Medulla oblongata (tissue), 1 donor: ENCODE results near the gene HOXD13.

Source experiments
- DNase-seq: peaks from one replicate; pipeline ENCODE4 v3.0.0-alpha.2; 2015; ENCODE audit errors: extremely low spot score

HOXD13 gene

GRCh38 chr2:176092270-176093144 lies at the start of gene HOXD13:
TSS of gene HOXD13 (plus strand) at chr2:176092721. CDS start at chr2:176092891, 170 bp downstream.
- no peak for DNase-seq

DNA sequence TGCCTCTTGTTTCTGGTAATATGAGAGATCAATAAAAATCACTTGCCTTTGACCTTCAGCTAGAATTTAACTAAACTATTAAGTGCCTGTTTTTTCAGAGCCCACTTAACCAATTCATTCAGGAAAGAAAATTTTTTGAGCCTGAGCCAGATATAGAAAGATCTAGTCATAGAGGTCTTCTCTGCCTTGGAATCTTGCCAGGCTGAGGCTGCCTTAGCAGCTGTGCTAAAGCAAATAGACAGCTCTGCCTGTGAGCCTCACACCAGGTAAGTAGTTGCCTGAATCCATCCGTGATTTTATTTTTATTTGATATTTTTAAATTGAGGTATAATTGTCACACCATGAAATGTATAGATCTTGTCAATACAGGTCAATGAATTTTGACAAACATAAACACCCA lies 36.1 kb upstream of the HOXD13 start:
- no peak for DNase-seq

DNA sequence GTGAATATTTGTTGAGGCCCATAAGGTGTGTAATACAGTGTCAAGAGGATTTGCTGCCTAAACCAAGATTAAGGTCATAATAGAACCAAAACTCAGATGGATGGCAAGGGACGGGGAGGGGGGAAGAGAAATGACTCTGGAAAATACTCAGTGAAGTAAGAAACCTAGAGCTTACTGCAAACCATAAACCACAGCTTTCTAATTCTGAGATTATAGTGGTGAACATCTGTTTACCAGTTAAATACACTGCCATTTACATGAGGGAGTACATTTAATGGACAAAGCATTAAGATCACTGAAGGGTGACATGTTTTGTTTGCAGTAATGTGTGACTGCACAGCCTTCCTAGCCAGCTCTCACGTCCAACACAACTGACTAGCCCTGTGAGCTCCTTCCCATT lies 28.6 kb upstream of the HOXD13 start:
- DNase-seq = no peak

DNA sequence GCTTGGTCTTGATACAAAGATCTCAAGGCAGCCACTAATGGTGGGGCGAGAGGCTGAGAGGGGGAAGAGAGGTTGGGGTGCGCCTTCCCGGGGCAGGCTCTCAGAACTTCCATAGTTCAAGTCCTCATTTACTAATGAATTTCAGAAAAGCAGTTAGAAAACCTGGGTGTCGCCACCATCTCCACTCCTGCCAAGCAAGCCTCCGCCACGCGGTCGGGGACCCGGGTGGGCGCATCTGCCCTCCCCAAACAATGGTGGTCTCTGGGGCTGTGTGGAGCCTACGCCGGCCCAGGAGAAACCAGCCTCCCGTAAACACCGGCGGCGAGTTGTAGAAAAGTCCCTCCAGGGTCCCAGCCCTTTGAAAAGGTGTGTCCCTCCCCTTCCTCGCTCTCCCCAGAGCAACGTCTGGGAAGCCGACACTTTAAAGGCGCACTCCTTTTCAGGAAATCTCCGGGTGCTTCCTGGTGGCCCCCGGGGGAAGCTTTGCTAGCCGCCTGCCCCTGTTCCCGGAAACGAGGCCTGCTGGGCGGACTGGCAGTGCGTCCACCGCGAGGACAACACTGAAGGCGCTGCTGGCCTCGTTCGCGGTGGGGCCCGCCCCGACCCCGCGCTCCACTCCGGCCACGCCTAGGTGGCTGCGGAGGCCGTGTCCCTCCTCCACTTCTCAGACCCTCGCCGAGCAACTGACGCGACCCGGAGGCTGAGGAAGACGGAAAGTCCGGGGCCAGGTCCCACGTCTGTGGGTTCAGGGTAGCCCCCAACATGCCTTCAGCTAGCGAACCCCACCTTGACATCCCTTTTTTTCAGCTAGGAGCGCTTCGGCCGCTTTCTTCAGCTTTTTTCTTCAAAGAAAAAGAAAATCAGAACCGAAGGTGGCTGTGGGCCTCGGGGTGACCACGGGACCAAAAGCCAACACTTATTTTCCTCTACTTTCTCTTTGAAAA lies 25.6 kb upstream of the HOXD13 start:
- no peak for DNase-seq

DNA sequence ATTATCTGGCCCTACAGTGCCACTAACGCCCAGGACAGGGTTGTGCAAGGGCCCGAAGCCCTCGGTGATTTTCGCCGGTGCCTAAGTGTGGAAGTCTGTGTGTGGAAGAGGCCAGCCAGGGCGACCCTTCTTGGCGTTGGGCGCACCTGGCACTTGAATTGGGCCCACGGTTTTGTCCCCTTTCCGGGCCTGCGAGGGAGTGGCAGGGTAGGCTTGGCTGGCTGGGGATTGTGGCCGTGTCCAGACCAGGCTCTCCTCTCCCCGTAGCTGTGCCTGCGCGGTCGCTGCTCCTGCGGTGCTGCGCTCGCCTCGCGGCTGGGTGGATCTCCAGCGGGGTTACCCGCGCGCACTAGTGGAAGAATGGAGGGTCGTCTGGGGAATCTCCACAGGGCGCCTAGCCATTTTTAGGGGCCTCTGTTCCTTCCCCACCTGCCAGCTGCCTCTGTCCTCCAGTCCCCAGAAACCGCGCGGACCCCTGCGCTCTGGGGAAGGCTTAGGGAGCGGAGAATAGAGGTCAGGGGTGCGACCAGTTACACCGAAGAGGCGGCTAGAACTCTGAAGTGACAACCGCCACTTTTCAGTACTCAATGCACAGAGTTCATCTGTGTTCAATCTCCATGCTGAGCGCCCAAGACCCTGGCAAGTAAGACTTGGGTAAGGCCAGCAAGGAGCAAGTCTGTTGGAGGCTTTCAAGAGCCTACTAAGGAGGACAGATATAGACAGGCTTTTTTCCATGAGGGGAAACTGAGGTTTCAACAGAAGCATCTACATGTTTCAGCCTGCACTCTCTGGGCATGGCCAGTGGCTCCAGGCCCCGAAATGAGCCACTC lies 24.7 kb upstream of the HOXD13 start:
- DNase-seq = no peak

GRCh38 chr2:176068419-176068832 lies 24.1 kb upstream of the HOXD13 start:
- no peak for DNase-seq

GRCh38 chr2:176071330-176072291 lies 20.9 kb upstream of the HOXD13 start:
- no peak for DNase-seq

GRCh38 chr2:176072292-176072669 lies 20.2 kb upstream of the HOXD13 start:
- DNase-seq = no peak

GRCh38 chr2:176072951-176073904 lies 19.3 kb upstream of the HOXD13 start:
- DNase-seq = no peak

DNA sequence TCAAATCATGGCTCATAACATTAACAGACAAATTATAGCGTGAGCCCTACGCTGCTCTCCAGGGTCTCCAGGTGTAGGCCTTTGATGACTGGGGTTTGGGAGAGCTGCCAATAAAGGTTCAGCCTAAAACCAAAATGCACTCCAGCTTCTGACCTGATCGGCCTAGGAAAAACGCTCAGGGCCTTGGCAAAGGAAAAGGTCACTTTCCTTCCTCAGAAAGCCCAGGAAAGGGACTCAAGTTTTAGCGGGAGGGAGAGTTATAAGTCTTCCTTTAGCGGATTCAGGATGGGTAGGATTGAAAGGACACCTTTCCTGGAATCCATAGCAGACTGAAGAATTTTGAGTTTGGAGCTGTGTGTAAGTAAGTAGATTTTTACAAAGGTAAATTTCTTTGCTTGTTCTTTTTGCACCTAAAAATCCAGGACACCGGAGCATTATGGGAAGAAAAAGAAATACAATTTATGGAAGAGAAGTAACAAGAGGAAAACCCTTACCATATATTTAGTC lies 17.5 kb upstream of the HOXD13 start:
- DNase-seq = no peak

DNA sequence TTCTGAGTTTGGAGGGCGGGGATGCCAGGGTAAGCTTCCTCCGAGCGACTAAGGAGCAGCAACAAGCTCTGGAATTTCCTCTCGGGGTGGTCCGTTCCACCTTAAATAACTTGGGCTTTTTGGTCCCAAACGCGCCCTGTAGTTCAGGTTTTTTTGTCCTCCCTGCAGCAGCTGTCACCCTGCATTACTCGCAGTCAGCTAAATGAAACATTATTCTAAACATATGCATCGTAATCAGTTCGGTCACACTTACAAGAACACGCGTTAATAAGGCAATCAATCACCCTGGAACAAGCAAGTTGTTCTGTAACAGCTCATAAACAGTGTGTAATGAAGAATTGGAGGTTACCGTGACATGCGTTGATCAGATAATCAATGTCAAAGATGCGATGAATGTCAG lies 17.0 kb upstream of the HOXD13 start:
- DNase-seq = no peak

DNA sequence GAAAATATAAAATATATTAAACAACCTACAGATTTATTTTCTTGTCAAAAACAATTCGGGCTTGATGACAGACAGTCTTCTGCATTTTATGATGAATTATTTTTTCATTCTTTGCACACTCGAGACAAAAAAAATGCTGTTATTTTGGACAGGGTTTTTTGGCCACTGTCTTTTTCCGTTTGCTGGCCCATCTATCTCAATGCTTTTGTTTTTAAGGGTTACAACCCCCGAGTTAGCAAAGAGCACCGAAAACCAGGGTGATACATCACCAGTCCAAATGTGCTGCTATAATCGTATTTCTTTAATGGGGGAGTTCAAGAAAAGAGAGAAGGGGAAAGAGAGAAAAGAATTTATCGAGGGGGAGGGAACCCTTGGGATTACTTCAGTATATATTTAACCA lies 16.5 kb upstream of the HOXD13 start:
- DNase-seq = no peak

- no peak for DNase-seq
Measured at GRCh38 chr2:176076796-176077195, 15.7 kb upstream of the HOXD13 start.

DNA sequence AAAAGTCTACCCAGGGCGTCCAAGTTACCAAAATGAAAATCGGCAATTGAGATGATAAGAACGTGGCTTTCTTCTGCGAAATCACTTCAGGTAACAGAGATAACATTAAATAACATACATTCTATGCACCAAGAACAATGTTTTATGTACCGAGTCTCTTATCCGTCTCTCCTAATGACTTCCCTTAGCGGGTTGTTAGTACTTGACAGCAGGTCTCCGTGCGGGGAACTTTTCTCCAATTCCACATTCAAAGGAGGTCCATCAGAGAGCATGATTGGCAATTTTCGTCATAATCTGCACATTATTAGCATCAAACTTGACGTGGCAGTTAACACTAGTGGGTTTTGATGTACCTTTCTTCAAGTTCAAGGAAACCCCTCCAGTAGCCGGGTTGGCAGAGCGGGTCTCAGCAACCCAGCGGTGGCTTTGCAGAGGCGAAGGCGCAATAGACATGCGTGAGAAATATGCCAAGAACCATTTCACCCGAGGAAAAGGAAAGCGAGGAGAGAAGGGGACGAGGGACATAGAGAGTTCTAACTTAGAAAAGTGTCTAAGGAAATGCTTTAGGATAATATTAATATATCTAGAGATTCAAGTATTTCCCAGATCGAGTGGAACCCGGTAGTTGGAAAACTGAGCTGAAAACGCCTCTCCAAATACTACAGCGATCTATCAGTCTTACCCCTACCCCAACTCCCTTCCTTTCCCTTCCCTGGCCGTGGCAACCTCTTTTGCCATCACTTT lies 13.8 kb upstream of the HOXD13 start:
- no peak for DNase-seq

DNA sequence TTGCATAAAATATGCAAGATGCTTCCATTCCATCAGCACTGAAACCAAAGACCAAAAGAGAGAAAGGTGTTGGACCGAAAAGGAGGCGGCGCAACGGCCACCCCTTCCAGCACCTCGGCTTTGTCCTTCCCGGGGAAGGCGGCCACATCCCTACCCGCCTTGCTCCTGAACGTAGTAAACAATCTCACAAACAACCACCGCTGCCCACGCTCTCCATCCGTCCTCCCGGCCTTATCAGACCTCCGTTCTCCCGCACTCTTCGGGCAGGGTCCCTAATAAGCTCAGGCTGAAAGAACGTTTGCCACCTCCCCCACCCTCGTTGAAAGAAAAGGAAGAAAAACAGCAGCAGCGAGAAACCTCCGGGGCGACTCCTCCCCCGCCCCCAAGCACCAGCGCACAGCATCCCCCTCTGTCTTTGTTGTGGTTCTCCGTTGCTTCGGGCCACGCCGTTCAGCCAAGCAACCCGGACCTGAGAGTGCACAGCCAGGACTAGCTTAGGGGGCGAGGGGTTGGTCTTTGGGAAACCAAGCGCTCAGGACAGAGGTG lies 13.2 kb upstream of the HOXD13 start:
- DNase-seq = no peak

DNA sequence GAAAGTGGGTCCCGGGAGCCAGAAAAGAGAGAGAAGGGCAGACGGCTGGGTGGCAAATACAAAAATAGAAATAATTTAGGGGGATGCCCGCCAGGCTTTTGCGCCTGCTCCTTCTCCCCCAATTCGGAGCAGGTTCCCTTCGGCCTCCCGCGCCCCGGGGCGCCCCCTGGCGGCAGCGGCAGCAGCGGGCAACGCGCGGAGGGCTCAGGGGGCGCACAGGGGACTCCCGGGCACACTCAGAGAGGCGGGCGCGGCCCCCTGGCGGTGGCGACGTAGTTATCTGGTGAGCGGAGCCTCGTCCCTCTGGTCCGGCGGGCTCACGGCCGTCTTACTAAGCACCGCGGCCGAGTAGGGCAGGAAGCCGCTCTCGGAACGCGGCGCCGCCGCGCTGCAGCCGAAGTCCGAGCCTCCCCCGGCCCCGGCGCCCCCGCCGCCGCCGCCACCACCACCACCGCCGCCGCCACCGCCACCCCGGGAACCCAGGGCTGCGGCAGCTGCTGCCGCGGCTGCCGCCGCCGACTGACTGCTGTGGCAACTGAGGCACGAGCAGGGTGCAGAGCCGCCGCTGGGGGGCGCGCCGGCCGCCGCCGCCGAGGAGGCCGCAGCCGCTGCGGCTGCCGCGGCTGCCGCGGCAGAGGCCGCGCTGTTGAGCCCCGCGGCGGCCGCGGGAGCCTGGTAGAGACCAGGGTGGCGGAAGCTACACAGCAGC lies 12.5 kb upstream of the HOXD13 start:
- DNase-seq = no peak

- no peak for DNase-seq
Measured at GRCh38 chr2:176080540-176081375, 11.8 kb upstream of the HOXD13 start.
